ENCODE results near the gene CPNE9.

The CPNE9 gene

GRCh38 chr3:9703736-9704346 lies at the start of gene CPNE9:
Gene CPNE9, plus strand, starts transcription at chr3:9703833. Its CDS starts 164 bp downstream, at chr3:9703997.
- no peak for DNase-seq

- DNase-seq: no peak
These were observed 43.8 kb upstream of the CPNE9 start for GRCh38 chr3:9659849-9660248.

GRCh38 chr3:9660972-9661371 lies 42.7 kb upstream of the CPNE9 start:
- DNase-seq: no peak

GRCh38 chr3:9664119-9664751 lies 39.4 kb upstream of the CPNE9 start:
- DNase-seq: no peak

- no peak for DNase-seq
These were observed 36.8 kb upstream of the CPNE9 start for GRCh38 chr3:9666704-9667445.

GRCh38 chr3:9669277-9669676 lies 34.4 kb upstream of the CPNE9 start:
- no peak for DNase-seq

GRCh38 chr3:9669720-9670432 lies 33.8 kb upstream of the CPNE9 start:
- DNase-seq: no peak

GRCh38 chr3:9673082-9673481 lies 30.6 kb upstream of the CPNE9 start:
- DNase-seq: no peak

GRCh38 chr3:9673752-9674151 lies 29.9 kb upstream of the CPNE9 start:
- no peak for DNase-seq

GRCh38 chr3:9675736-9676290 lies 27.8 kb upstream of the CPNE9 start:
- DNase-seq: no peak

- DNase-seq: no peak
These were observed 26.8 kb upstream of the CPNE9 start for GRCh38 chr3:9676785-9677184.

GRCh38 chr3:9678493-9678892 lies 25.1 kb upstream of the CPNE9 start:
- no peak for DNase-seq

GRCh38 chr3:9679476-9680080 lies 24.1 kb upstream of the CPNE9 start:
- no peak for DNase-seq

GRCh38 chr3:9681011-9681722 lies 22.5 kb upstream of the CPNE9 start:
- no peak for DNase-seq

GRCh38 chr3:9681723-9682081 lies 21.9 kb upstream of the CPNE9 start:
- no peak for DNase-seq

GRCh38 chr3:9682096-9682495 lies 21.5 kb upstream of the CPNE9 start:
- DNase-seq: no peak

GRCh38 chr3:9683426-9683825 lies 20.2 kb upstream of the CPNE9 start:
- no peak for DNase-seq

- DNase-seq: no peak
These were observed 18.2 kb upstream of the CPNE9 start for GRCh38 chr3:9685216-9686049.

- DNase-seq: no peak
These were observed 17.5 kb upstream of the CPNE9 start for GRCh38 chr3:9686050-9686550.

GRCh38 chr3:9686703-9687102 lies 16.9 kb upstream of the CPNE9 start:
- DNase-seq: no peak

GRCh38 chr3:9687514-9687913 lies 16.1 kb upstream of the CPNE9 start:
- DNase-seq: no peak

Data from CD4-positive, alpha-beta T cell treated with Interleukin-12 subunit alpha and Interleukin-12 subunit beta, for 1 hour (primary cell).